Measurements from ENCODE around the gene CNOT9. TPM values are rescaled to one million over a fixed set of nuclear protein-coding genes. Genes with fewer than 3 reads are reported as not detected.

The CNOT9 gene
- total RNA-seq, 1 experiment from 2014 or later, result 89.5 TPM

- no peak for TF ChIP-seq EZH2 (IDR thresholded peaks at IDR 0.05; ENCODE audit: borderline replicate concordance, low read depth, low read length, poor library complexity, severe bottlenecking)
- TF ChIP-seq, protein P1, sequence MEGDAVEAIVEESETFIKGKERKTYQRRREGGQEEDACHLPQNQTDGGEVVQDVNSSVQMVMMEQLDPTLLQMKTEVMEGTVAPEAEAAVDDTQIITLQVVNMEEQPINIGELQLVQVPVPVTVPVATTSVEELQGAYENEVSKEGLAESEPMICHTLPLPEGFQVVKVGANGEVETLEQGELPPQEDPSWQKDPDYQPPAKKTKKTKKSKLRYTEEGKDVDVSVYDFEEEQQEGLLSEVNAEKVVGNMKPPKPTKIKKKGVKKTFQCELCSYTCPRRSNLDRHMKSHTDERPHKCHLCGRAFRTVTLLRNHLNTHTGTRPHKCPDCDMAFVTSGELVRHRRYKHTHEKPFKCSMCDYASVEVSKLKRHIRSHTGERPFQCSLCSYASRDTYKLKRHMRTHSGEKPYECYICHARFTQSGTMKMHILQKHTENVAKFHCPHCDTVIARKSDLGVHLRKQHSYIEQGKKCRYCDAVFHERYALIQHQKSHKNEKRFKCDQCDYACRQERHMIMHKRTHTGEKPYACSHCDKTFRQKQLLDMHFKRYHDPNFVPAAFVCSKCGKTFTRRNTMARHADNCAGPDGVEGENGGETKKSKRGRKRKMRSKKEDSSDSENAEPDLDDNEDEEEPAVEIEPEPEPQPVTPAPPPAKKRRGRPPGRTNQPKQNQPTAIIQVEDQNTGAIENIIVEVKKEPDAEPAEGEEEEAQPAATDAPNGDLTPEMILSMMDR (conservative IDR thresholded peaks at IDR 0.05; ENCODE audit: low read depth, low read length), result no peak
- ChIA-PET POLR2A (ENCODE audit: low non-redundant PET) (interaction anchor here (0.6 kb wide), 1 partner anchor 482 kb away, joined by 3 read pairs; no protein-coding TSS in a partner anchor), CTCF (no interaction called here)
- peaks cover 36% of the 10 kb centered on the region for H3K36me3 ChIP-seq (ENCODE audit: insufficient read depth, low read length, poor library complexity, severe bottlenecking)
- no peaks in the 10 kb centered on the region for H3K27me3 ChIP-seq (replicated peaks; ENCODE audit: insufficient read depth, low read depth, low read length, poor library complexity)
- intact Hi-C loops (cut with micrococcal nuclease; ENCODE audit: unreplicated experiment), result no loop called here
- no peak overlapping the region for H3K4me3 ChIP-seq (ENCODE audit: low read depth, low read length, poor library complexity, severe bottlenecking)
- H3K4me1 ChIP-seq (ENCODE audit: insufficient read depth, low read length, poor library complexity, severe bottlenecking), result no peaks in the 10 kb centered on the region
- no TSS peak for BruUV-seq (replicated peaks)
- no peak overlapping the region for H3K27ac ChIP-seq (ENCODE audit: low read depth, low read length, poor library complexity, severe bottlenecking)
- DNase-seq (ENCODE audit: low spot score), result no peak
- no peaks in the 10 kb centered on the region for H3K9me3 ChIP-seq (ENCODE audit: low read depth, low read length, poor library complexity, severe bottlenecking)
These were observed 8.2 kb downstream of the CNOT9 start for GRCh38 chr2:218576854-218577253.

GRCh38 chr2:218577482-218578220 lies 9.0 kb downstream of the CNOT9 start:
- ChIA-PET POLR2A (ENCODE audit: low non-redundant PET) (no interaction called here), CTCF (no interaction called here)
- TF ChIP-seq EZH2 (IDR thresholded peaks at IDR 0.05; ENCODE audit: borderline replicate concordance, low read depth, low read length, poor library complexity, severe bottlenecking), result no peak
- TF ChIP-seq, protein P1 (conservative IDR thresholded peaks at IDR 0.05; ENCODE audit: low read depth, low read length), result no peak
- H3K4me1 ChIP-seq (ENCODE audit: insufficient read depth, low read length, poor library complexity, severe bottlenecking), result no peaks in the 10 kb centered on the region
- BruUV-seq (replicated peaks), result no TSS peak
- H3K27ac ChIP-seq (ENCODE audit: low read depth, low read length, poor library complexity, severe bottlenecking), result no peak overlapping the region
- intact Hi-C loops (cut with micrococcal nuclease; ENCODE audit: unreplicated experiment), result no loop called here
- no peak for DNase-seq (ENCODE audit: low spot score)
- H3K9me3 ChIP-seq (ENCODE audit: low read depth, low read length, poor library complexity, severe bottlenecking), result no peaks in the 10 kb centered on the region
- H3K4me3 ChIP-seq (ENCODE audit: low read depth, low read length, poor library complexity, severe bottlenecking), result no peak overlapping the region
- no peaks in the 10 kb centered on the region for H3K27me3 ChIP-seq (replicated peaks; ENCODE audit: insufficient read depth, low read depth, low read length, poor library complexity)
- peaks cover 37% of the 10 kb centered on the region for H3K36me3 ChIP-seq (ENCODE audit: insufficient read depth, low read length, poor library complexity, severe bottlenecking)

GRCh38 chr2:218578272-218578877 lies 9.7 kb downstream of the CNOT9 start:
- CTCF ChIA-PET, result no interaction called here
- no peak for DNase-seq (ENCODE audit: low spot score)
- Histone ChIP-seq H3K9me3 (ENCODE audit: low read depth, low read length, poor library complexity, severe bottlenecking) (no peaks in the 10 kb centered on the region), H3K4me1 (ENCODE audit: insufficient read depth, low read length, poor library complexity, severe bottlenecking) (no peaks in the 10 kb centered on the region), H3K27me3 (replicated peaks; ENCODE audit: insufficient read depth, low read depth, low read length, poor library complexity) (no peaks in the 10 kb centered on the region), H3K4me3 (ENCODE audit: low read depth, low read length, poor library complexity, severe bottlenecking) (no peak overlapping the region), H3K27ac (ENCODE audit: low read depth, low read length, poor library complexity, severe bottlenecking) (no peak overlapping the region), H3K36me3 (ENCODE audit: insufficient read depth, low read length, poor library complexity, severe bottlenecking) (peaks cover 42% of the 10 kb centered on the region)
- intact Hi-C loops (cut with micrococcal nuclease; ENCODE audit: unreplicated experiment), result no loop called here
- POLR2A ChIA-PET (ENCODE audit: low non-redundant PET), result no interaction called here
- BruUV-seq (replicated peaks), result no TSS peak
- TF ChIP-seq, protein P1 (conservative IDR thresholded peaks at IDR 0.05; ENCODE audit: low read depth, low read length), result no peak
- no peak for TF ChIP-seq EZH2 (IDR thresholded peaks at IDR 0.05; ENCODE audit: borderline replicate concordance, low read depth, low read length, poor library complexity, severe bottlenecking)

Measured in A673 (cell line).